Measurements from ENCODE around the gene EEF2.

Gene EEF2

DNA sequence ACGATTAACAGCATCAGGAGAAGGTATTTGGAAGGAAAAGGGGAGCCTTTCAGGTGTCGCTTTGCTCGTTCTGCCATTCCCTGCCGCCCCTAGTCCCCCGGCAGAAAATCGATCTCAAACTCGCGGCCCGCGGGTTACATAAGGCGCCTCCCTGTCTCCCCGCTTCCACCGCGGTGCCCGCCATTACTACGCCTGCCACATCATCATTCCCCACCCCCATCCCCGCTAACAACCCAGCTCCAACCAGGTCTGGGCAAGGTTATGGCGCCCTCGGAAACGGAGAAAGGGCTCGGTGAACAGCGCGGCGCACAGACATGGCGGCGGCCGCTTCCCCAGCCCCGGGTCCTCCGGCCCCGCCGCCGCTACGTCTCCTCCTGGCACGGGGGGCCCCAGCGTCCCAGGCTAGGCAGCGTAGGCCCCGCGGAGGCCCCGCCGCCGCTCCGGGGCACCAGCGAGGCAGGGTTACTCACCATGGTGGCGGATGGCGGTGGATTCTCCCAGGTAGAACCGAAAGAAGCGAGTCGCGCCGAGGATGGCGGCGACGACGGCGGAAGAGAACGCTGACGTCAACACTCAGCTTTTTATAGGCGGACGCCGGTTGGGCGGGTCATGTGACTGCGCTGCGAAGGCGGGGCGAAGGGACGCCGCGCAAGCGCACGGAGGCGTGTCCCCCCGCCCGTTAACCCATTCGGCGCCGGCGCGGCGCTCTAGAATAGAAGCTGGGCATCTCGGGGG is at the start of gene EEF2:
EEF2 (minus strand) TSS at position 556 of the 735 bp plus-strand sequence; CDS start at position 473, 83 bp downstream.
- TF ChIP-seq, protein P1, sequence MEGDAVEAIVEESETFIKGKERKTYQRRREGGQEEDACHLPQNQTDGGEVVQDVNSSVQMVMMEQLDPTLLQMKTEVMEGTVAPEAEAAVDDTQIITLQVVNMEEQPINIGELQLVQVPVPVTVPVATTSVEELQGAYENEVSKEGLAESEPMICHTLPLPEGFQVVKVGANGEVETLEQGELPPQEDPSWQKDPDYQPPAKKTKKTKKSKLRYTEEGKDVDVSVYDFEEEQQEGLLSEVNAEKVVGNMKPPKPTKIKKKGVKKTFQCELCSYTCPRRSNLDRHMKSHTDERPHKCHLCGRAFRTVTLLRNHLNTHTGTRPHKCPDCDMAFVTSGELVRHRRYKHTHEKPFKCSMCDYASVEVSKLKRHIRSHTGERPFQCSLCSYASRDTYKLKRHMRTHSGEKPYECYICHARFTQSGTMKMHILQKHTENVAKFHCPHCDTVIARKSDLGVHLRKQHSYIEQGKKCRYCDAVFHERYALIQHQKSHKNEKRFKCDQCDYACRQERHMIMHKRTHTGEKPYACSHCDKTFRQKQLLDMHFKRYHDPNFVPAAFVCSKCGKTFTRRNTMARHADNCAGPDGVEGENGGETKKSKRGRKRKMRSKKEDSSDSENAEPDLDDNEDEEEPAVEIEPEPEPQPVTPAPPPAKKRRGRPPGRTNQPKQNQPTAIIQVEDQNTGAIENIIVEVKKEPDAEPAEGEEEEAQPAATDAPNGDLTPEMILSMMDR (IDR thresholded peaks at IDR 0.05), result no peak

DNA sequence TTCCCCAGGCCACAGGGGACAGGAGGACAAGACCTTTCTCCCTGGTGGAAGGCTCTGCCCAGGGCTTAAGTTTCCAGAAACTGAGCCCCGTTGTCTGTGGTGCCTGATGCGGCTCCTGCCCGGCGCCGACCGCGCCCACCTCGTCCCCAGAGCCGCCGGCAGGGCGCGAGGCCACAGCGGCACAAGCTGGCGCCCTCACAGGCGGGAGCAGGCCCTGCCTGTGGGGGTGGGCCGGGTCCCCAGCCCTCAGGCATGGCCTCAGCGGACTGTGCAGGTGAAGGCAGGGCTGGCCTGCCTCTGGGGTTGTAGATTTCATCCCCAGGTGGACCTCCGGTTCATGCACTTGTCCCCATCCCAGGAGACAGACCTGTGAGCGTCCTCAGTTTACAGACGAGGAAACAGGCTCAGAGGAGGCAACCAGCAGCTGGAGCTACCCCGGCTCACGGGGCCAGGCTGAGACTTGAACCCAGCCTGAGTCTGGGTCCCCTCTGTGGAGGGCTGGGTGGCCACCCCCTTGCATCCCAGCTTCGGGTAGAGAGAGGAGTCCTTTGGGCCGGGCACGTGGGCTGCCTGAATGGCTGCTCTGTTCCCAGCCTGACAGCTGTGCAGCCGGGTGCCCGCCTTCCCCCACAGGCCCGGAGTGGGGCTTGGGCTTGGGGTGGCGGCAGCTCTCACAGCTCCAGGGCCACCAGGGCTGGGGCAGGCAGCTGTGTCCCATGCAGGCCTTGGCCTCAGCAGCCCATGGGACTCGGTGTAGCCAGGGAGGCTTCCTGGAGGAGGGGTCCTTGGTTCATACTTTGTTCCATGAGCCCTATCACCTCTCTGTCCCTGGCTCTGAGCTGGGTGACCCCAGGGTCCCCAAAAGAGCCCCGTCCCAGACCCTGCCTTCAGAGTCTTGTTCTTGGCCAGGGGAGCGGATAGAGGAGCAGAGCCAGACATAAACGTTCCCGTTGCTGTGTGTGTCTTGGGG is 49.1 kb upstream of the EEF2 start:
- TF ChIP-seq, protein P1 (IDR thresholded peaks at IDR 0.05), result no peak

DNA sequence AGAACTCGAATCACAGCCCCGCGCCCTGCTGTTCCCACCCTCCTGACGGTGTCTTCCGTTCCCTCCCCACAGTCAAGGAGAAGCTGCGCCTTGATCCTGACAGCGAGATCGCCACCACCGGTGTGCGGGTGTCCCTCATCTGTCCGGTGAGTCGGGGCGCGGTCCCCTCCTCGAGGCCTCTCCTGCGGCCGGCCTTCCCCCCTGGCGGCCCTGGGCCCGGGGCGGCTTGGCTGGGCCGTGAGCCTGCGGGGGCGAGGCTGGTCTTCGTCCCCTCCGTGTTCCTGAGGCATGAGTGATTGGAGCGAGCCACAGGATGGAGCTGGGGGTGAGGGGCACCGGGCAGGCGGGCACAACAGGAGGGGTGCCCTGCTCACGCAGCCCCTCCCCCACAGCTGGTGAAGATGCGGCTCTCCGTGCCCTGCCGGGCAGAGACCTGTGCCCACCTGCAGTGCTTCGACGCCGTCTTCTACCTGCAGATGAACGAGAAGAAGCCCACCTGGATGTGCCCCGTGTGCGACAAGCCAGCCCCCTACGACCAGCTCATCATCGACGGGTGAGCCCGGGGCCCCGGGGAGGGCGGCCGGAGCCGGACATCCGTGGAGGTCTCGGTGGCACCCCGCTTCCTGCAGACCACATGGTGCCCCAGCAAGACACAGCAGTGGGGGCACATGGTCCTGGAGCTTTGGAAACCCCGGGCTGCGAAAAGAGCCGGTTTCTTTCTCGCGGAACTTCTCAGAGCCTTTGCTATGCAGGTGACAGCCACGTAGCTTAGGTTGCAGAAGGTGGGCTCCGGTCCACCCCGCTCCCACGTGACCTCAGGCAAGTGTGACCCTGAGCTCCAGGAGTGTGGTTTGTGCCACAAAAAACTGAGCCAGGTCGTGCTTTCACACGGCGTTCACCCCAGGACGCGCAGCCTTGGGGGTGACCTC is 48.0 kb upstream of the EEF2 start:
- TF ChIP-seq, protein P1 (IDR thresholded peaks at IDR 0.05), result no peak

DNA sequence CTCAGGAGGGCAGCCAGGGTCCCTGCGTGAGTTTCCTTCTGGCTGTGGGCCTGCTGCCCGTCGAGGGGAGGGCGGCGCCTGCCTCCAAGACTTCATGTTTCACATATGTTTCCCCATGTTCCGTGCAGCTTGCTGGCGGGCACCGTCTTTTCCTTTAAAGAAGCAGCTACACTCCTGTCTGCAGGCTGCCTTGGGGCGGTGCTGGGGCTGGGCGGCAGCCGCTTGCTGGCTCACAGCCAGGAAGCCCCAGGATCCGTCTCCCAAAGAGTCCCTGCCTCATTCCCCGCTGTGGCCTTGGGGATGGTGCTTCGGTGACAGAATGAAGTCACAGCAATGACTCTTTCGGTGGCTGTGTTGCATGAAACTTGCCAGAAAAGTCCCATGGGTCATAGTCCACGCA is 47.2 kb upstream of the EEF2 start:
- TF ChIP-seq, protein P1 (IDR thresholded peaks at IDR 0.05), result no peak

DNA sequence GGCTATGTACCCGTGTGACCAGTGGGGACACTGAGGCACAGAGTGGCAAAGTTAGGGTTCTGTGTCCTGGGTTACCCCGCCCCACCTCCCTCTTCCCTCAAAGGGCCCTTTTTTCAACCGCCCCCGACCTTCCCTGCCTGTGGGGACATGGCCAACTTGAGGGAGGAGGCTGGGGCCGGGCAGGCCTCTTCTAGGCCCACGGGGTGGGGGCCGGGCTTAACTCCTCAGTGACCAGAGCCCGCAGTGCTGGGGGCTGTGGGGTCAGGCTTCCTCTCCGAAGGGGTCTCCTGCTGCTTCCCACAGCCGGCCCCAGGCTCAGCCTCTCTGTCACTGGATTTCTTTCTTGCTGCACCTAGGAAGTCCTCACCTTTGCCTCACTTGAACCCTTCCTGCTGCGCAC is 46.2 kb upstream of the EEF2 start:
- TF ChIP-seq, protein P1 (IDR thresholded peaks at IDR 0.05), result no peak

DNA sequence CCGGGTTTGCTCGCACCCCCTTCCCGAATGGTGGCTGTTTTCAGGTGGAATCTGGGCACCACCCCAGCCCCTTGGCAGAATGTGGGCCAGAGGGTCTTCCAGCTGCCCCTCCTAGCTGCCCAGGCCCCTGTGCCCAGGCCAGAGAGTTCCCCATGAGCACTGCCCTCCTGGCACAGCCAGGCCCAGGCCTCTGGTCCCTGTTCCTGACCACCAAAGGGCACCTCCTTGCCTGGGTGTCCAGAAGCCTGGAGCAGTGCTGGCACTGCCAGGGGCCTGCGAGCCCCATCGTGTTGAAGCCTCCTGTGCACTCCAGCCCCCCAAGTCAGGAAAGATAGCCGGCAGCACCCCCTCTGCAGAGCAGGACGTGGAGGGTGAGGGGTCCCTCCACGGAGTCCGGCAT is 45.7 kb upstream of the EEF2 start:
- TF ChIP-seq, protein P1 (IDR thresholded peaks at IDR 0.05), result no peak

DNA sequence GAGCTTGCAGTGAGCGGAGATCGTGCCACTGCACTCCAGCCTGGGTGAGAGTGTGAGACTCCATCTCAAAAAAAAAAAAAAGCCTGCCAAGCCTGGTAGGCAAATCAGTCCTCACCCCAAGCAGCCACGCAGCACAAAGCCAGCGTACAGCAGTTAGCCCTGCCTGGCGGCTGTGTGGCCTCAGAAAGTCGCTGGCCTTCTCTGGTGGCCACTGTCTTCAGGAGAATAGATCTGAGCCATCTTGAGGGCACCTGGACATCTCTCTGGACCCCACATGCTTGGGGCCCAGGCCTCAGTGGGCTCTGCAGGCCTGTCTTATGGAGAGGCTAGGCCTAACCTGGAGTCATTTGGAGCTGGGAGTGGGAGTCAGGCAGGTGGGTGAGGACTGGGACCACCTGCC is 45.3 kb upstream of the EEF2 start:
- TF ChIP-seq, protein P1 (IDR thresholded peaks at IDR 0.05), result no peak
